ENCODE measurements around the gene TRMT2A.
"Not testable (repeated sequence)": the region's sequence is repeated elsewhere in the genome, so short reads cannot be mapped to it uniquely, and the experiment has no call there.

The TRMT2A gene

DNA sequence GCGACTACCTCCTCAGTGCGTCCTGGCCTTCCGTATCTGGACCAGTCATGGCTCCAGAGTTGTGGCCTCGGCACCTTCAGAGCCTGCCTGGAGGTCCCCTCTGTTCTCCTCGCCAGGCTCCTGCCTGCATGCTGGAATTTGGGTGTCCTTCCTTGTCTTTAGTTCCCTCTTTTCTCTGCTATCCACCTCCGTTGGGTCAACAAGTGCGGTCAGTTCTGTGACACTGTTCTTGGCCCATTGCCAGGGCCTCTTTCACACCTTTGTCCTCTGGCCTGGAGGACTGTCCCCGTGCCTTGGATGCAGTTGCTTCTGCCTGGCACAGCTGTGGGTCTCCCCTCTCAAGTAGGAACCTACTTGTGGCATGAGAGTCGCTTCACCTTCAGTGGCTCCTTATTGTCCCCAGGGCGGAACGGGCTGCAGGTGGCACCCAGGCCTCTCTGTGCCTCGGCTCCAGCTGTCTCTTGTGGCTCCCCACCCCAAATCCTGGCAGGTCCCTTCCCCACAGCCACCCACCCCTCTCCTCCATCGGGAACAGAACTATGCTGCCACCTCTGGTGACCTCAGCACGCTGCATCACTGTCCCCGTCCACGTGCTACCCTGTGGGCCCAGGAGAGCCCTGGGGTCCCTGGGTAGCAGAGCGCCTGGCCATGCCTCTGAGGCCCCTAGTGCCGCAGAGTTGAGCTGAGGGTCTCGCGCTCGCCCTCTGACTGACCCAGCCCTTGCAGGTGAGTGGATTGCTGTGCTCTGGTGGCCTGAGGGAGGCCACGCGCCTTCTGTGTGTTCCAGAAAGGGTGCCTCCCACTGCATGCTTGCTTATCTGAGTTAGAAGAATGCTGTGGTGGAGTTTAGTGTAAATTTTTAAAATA is 32.2 kb downstream of the TRMT2A start:
- peak in 1 of 2 donors; percentile 6 for DNase-seq

DNA sequence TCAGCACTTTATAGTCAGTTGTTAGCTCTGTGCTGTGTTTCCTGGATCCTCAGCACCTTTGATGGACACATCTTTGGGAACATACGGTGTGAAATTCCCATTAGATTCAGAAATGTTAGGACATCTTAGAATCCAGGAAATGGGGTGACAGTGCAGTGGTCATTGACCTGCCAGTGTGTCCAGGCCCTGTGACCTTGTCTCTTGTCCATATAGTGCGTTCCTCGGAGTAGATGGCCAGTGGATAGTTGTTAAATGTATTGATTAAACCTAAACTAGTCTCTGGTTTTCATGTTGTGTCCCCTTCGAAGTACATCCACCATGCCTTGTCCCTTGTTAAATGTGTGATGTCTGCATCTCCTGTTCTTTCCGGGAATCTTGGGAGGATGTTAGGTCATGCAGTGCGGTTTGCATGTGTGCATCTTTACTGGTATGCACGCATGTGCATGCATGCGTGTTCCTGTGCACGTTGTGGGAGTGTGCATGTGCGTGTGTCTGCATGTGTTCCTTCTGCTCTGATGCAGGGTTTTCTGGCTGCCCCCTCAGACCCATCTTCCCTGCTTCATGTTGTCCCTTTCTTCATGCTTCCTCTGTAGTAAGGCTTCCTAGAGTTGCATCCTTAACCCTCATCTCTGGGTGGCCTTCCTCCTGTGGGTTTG is 33.0 kb downstream of the TRMT2A start:
- DNase-seq, result no peak

DNA sequence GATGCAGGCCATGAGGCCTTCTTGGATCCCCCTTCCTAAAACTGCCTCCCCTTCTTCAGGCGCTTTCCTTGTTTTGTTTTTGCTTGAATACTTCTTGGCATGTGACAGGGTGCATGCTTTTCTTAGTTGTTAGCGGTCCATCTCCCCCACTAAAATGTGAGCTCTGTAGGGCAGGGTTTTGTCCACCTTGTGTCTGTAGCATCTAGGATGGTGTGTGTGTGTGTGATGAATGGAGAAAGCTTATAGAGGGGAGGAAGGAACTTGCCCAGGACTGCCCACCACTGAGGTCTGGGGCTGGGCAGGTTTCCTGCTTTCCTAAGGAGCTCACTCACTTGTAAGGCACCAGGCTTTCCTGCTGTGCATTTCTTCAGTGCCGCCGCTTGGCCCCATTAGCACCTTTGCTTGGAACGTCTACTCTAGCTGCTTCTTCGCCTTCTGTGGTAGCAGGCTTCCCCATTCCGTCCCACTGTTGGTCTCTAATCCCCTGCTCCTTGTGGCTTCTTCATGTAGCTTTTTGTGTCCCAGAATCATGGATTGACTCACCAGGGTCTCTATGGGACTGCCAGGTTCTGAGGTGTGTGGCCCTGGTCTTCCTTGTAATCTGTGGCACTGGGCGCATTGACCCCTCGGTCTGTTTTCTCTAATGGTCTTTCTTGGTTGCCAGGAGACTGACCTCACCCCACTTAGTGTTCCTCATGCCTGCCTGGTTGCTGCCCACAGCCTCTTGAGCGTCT is 33.7 kb downstream of the TRMT2A start:
- DNase-seq, result no peak

DNA sequence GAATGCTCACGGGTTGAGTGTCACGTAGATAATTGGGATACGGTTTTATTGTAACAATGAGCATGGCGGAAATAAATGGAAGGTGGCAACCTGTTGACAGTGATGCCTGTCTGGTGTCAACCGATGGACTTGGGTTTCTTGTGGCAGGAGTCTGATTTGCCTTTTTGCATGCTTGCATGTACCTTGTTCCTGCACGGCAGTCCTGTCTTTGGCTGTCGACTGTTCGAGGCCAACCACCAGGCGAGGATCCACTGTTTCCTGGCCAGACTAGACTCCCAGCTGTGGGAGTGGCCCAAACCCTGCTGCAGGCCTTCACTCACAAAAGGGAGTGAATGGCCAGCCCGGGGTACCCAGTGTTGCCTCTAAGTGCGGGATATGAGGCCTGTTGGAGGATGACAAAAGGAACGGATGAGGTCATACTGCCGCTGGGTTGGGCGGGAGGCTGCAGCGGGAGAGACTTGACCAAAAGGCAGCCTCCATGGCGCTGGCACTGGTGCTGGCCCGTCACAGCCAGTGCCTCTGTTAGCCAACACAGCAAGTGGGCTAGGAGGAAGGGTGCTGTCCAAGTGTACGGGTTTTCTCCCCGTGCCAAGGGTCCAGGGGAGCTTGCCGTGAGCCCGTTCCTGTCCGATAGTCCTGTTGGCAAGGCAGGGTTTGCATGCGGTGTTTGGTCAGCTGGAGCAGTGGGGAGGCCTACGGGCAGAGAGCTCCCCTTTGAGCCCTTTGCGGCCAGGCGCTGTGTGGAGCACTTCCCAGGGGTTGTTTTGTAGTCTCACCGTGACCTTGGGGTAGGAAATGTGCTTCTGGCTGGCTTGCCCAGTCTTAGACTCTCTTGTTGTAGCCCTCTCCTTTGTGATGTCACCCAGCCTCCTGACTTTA is 36.0 kb downstream of the TRMT2A start:
- DNase-seq, result peak; percentile 7 to 11

DNA sequence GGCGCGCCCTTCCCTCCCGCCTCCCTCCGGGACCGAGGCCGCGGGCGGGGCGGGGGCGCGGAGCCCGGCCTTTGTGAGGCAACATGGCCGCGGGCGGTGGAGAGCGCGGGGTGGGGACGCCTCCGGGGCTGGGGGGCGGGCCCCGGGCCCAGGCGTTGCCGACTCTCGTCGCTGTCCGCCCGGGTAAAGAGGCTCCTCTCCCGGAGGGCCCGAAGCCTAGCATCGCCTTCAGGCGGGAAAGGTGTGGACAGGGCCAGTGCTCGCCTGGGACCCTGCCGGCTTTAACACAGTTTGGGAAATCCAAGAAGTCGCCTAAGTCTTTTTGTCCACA is 36.6 kb downstream of the TRMT2A start:
- peak; percentile 39 to 60 for DNase-seq

DNA sequence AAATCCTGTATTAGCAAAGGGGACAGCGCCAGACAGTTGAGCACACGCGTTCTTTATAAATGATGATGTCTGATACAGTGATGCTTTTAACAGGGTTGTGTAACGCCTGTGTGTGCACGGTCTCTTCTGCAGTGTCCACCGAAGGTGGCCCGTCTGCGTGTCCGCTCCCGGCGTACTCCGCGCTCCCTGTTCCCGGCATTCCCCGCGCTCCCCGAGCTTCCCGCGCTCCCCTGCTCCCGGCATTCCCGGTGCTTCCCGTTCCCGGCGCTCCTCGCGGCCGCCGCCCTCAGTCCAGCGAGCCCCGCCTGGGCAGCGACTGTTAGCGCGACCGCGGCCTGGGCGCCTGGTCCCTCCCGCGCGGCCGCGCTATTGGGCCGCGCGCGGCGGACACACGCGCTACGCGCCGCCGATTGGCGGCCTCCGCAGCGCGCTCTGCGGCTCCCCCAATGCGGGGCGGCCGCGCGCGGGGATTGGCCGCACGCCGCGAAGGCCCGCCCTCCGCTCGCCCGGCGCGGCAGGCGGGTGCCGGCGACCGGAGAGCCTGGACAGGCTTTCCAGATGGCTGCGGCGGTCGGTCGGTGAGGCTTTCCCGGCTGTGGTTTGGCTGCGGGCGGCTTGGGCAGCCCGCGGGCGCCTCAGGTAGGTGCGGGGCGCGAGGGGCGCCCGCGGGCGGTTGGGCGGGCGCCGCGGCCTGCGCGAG is 37.1 kb downstream of the TRMT2A start, which contains the start of gene DGCR8:
Gene DGCR8, plus strand, starts transcription at position 497 of the 700 bp plus-strand sequence. CDS start 5,723 bp downstream, outside the sequence.
- DNase-seq, result peak; percentile 85 to 87

DNA sequence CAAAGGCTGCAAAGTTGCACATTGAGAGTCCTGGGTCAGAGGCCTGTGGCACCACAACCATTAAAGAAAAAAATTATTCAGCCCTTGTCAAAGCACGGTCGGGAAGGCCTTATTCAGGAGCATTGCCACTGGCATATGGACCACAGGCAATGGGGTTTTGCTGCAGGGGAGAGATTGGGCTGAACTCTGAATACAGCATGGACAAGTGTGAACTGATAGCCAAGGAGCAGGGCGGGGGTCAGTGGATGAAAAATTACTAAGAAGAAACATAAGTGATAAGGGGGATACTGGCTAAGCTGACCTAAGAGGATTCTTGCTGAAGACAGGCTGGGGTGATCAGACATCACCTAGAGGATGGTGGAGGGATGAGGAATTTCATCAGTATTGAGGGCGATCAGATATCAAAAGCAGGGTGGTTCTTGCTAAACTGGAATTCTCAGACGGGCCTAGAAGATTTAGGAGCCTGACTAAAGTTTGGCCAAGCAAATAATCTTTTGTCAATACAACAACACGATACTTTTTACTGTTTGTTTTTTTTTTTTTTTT is 40.3 kb downstream of the TRMT2A start:
- DNase-seq, result no peak

DNA sequence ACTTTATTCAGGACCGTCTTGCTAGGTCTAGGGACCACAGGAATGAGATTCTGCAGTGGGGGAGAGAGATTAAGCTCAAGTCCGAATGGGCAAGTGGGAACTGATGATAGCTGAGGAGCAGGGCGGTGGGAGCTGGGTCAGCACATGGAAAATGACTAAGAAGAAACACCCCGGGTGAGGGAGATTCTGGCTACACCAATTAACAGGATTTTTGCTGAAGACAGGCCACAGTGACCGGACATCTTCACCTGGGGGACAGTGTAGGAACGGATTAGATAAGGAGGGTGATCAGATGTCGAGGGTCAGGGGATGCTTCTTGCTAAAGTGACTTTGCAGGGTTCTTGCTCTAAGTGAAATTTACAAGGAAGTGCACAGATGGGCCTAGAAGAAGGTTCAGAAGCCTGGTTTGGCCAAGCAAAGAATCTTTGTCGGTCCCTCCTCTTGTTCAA is 45.5 kb downstream of the TRMT2A start:
- DNase-seq, result no peak

DNA sequence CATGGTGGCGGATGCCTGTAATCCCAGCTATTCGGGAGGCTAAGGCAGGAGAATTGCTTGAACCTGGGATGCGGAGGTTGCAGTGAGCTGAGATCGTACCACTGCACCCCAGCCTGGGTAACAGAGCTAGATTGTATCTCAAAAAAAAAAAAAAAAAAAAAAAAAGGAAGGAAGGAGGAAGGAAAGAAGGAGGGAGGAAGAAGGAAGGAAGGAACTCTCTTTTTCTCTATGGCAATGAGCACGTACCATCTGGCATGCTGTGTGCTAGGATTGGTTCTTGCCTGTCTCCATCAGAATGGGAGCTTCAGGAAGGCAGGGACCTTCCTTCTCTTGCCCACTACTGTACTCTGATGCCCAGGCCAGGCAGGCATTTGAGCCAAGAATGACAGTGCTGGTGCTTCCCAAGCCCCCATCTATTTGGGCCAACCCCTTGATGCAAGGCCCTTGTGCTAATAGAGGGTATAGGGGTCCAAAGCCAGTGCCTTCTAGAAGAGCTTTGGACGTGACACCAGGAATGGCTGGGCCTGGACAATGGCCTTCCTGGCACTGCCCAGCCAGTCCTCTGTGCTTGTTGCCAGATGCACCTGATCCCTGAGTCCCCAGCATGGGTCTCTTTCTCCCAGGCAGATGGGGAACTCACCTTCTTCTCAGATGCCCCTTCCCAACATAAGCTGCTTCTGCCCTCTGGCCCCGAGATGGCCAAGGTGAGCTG is 47.5 kb downstream of the TRMT2A start:
- no peak for DNase-seq

DNA sequence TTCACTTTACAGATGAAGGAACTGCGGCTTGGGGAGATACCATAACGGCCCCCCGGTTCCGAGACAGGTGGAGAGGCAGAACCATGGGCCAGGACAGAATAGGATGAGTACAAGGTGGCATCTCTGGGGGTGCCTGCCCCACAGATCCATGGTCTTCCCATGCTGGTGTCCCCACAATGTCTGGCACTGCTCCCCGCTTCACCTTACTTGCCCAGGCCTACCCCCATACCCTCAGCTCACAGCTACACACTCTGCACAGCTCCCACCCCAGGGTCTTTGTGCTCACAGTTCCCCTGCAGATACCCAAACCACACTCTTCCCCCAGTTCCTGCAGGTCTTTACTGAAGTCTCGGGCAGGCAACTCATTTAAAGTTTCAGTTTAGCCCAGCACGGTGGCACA is 48.4 kb downstream of the TRMT2A start:
- no peak for DNase-seq

DNA sequence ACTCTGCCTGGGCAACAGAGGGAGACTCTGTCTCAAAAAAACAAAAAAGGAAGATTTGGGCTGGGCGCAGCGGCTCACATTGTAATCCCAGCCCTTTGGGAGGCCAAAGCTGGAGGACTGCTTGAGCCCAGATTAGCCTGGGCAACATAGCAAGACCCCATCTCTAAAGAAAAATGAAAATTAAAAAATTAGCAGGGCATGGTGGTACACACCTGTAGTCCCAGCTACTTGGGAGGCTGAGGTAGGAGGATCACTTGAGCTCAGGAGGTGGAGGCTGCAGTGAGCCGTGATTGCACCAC is 49.7 kb downstream of the TRMT2A start:
- not testable (repeated sequence) for DNase-seq

DNA sequence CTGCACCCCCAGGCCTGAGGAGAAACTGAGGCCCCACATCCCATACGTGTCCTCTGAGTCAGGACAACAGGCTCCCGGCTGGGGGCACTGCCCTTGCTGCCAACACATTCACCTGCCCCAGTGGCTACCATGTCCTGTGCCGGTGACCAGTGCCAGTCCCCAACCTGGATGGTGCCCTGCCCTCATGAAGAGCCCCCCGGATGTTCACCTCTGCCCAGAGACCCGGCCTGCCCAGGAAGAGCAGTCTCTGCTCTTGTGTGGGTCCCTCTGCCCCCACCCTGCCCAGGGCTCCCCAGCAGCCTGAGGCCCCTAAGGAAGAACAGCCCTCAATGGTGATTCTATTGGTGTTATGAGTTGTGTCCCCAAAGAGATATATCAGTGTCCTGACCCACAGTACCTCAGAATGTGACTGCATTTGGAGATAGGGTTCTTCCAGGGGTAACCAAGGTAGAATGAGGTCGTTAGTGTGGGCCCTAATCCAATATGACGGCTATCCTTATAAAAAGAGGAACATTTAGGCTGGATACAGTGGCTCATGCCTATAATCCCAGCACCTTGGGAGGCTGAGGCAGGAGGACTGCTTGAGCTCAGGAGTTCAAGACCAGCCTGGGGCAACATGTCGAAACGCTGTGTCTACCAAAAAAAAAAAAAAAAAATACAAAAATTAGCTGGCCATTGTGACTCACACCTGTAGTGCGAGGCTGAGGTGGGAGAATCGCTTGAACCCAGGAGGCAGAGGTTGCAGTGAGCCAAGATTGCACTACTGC is 50.2 kb downstream of the TRMT2A start:
- DNase-seq, result no peak

DNA sequence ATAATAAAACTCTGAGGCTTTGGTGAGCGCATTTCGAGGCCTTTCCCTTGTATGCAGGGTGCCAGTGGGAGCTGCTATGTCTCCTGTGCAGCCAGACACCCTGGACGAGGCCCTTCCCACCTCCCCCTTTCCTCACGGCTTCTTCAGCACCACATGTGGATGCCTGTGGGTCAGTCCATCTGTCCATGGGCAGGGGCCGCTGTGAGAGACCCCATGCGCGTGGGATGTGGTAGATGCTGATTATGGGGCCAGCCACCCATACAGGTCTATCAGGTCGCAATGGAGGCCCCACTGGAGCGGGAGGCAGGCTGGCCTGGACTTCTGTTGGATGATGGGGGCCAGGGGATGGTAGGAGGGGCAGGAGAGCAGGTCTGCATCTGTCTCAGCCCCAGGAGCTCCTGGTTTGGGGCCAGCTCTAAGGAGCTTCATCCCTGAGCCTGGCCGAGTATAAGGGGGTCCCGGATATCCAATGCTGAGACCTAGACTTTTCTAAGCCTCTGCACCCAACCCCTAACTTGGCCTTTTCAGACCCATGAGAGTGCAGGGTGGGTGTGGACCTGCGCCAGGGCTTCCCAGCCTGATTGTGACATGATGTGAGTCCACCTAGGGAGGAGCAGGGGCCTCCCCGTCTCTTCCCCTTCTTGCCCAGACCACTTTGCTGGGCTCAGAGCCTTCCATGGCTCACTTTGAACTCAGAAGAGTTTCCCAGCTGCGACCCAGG is 51.0 kb downstream of the TRMT2A start:
- DNase-seq, result no peak

DNA sequence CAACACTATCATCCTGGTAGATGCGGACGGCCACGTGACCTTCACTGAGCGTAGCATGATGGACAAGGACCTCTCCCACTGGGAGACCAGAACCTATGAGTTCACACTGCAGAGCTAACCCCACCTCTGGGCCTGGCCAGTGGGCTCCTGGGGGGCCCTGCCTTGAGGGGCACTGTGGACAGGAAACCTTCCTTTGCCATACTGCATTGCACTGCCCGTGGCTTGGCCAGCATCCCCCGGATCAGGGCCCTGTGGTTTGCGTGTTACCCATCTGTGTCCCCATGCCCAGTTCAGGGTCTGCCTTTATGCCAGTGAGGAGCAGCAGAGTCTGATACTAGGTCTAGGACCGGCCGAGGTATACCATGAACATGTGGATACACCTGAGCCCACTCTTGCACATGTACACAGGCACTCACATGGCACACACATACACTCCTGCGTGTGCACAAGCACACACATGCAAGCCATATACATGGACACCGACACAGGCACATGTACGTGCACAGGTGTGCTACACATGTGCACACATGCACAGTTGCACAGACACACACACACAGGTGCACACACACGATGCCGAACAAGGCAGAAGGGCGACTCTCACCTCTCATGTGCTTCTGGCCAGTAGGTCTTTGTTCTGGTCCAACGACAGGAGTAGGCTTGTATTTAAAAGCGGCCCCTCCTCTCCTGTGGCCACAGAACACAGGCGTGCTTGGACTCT is 52.3 kb downstream of the TRMT2A start:
- no peak for DNase-seq

DNA sequence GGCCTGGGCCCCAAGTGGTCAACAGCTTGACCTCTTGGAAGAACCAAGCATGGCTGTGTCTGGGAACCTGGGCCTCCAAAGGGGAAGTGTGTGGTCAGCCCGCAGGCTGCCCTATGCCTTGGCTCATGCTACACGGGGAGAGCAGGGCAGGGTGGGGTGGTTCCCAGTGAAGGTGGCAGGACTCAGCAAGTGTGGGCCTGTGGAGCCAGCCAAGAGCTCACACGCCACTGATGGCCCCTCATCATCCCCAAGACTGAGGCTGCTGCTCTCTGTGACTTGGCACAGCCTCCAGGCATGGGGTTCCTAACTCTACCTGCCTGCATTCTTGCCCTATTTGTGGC is 52.9 kb downstream of the TRMT2A start:
- no peak for DNase-seq

DNA sequence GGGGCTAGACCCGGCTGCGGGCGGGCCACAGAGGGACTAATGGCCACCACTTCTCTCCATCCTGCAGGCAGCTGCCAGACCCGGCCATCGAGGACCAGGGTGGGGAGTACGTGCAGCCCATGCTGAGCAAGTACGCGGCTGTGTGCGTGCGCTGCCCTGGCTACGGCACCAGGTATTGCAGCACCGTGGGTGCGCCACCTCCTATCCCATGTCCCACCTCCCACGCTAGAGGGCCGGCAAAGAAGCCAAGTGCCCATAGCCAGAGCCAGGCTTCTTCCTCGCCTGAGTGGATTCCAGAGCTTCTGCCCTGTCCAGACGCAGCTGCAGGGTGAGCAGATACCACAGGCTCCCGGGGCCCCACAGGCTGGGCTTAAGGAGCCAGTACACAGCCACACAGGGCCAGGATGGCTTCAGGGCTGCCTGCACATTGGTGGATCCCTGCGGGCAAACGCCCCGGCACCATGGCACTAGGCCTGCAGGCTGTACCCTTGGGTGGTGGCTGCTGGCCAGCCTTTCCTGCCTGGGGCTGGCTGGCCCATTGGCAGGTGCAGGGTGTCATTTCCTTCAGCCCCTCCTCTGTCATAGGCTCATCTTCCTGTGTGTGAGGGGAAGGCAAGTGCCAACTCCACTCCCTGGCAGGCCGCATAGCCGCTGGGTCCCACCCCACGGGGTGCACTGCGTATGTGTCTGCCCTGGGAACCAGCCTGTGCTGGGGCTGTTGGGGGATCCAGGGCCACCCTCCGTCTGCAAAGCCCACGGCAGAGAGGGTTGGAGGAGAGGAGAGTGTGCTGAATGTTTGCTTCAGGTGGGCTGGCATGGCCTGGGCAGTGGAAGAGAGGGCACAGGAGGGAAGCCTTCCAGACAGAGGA is 53.5 kb downstream of the TRMT2A start:
- DNase-seq, result no peak

DNA sequence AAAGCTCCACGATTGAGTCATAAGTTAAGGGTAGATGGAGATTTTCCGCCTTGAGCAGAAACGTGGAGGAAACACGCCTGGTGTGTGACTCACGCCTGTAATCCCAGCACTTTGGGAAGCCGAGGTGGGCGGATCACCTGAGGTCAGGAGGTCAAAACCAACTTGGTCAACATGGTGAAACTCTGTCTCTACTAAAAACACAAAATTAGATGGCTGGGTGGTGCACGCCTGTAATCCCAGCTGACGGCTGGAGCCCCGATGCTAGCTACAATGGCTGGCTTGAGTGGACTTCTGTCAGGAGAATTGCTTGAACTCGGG is 54.3 kb downstream of the TRMT2A start:
- no peak for DNase-seq
